Epithelial cell of esophagus (primary cell): ENCODE data around the gene NT5E.

Source experiments
- DNase-seq: peaks from one replicate; pipeline ENCODE4 v3.0.0; 2010; ENCODE audit warnings: low read depth
- H3K4me3 ChIP-seq: 2 replicates; pipeline ENCODE4 v1.5.1; 2011; ENCODE audit warnings: mild to moderate bottlenecking, low read length, control low read depth
- CTCF ChIP-seq: IDR thresholded peaks from 2 replicates; pipeline ENCODE4 v1.5.1; 2011; ENCODE audit warnings: low read depth, mild to moderate bottlenecking, low read length, control low read depth, inconsistent platforms; ENCODE audit not compliant: insufficient read depth; ENCODE audit errors: missing control alignments

The NT5E gene

DNA sequence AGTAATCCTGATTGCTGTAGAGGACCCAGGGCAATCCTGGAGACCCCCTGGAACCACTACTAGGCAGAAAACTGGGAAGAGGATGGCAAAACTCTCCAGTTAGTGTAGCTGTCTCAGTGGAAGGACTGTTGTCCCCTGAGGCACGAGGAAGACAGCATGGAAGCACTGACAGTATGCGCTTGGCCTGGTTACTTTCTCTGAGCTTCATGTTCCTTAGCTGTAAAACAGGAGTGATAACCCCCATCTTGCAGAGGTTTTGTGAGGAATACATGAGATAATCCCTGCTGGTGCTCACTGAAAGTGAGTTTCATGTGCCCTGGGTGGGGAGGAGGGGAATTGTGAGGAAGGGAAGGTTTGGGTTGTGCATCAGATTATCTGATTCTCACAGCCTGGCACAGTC is 3.2 kb downstream of the NT5E start:
- TF ChIP-seq CTCF = no peak
- H3K4me3 ChIP-seq = no peak overlapping the region
- no peak for DNase-seq

GRCh38 chr6:85453490-85453889 is 3.6 kb downstream of the NT5E start:
- no peak for TF ChIP-seq CTCF
- DNase-seq = no peak
- no peak overlapping the region for H3K4me3 ChIP-seq

- H3K4me3 ChIP-seq = no peak overlapping the region
- TF ChIP-seq CTCF = no peak
- DNase-seq = no peak
Observed at GRCh38 chr6:85455471-85456026, 5.7 kb downstream of the NT5E start.

DNA sequence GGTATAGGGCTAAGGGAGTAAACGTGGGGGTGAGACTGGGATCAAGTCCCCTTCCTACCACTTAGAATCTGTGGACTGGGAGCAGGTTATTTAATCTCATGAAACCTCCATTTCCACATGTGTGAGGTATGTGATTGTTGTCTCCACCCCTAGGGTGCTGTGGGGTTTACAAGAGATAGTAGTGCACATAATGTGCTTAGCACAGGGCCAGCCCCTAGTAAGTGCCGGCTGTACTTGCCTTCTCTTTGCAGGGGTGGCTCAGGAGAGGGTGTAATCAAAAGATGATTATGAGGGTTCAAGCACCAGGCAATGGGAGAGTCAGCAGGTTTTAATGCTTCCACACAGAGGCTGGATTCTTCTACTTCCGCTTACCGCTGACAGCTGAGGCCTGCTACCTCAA is 6.9 kb downstream of the NT5E start:
- H3K4me3 ChIP-seq = no peak overlapping the region
- no peak for TF ChIP-seq CTCF
- no peak for DNase-seq

GRCh38 chr6:85458184-85458583 is 8.3 kb downstream of the NT5E start:
- H3K4me3 ChIP-seq = no peak overlapping the region
- no peak for DNase-seq
- TF ChIP-seq CTCF = no peak

GRCh38 chr6:85458782-85459181 is 8.9 kb downstream of the NT5E start:
- DNase-seq = no peak
- no peak for TF ChIP-seq CTCF
- no peak overlapping the region for H3K4me3 ChIP-seq

DNA sequence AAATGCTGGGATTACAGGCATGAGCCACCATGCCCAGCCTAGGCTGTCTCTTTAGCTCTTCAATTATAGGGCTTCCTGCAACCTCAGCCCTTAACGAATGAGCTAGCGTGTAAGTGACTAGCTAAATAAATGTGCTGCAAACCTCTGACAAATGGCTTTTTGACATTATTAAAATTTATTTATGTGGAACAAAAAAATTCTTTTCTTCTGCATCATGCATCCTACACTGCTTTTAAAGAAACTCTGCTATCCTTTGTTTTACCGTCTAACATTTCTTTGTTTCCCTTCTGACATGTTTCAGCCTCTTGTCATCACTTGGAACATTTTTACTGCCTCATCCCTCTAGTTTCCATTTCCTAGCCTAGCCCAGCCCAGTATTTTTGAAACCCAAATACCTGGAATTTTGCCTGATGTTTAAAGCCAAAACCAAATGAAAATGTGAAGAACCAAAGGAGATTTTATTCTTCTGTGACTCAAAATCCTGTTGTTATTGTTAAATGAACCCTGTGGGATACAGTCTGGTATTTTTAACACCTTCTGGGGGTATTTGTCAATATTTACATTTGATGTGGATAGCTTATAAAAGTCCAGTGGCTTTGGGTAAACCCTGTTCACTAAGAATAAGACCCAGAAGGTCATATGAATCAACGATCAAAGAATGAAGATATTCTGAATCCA is 9.5 kb downstream of the NT5E start:
- no peak overlapping the region for H3K4me3 ChIP-seq
- DNase-seq = no peak
- no peak for TF ChIP-seq CTCF
